ENCODE results near the gene TAAR1. TPM values are rescaled to one million over a fixed set of nuclear protein-coding genes. Genes with fewer than 3 reads are reported as not detected.
"Not testable (repeated sequence)": the region's sequence is repeated elsewhere in the genome, so short reads cannot be mapped to it uniquely, and the experiment has no call there.

Gene TAAR1
- total RNA-seq, 1 donor from 2014 or later: not detected

GRCh38 chr6:132684272-132684671 is 25.3 kb upstream of the TAAR1 start:
- Histone ChIP-seq H3K9me3 (replicated peaks) (peaks cover 11% of the 10 kb centered on the region), H3K4me3 (no peak overlapping the region), H3K4me1 (no peaks in the 10 kb centered on the region), H3K36me3 (no peaks in the 10 kb centered on the region), H3K27ac (replicated peaks) (no peak overlapping the region), H3K27me3 (ENCODE audit: low read depth) (no peaks in the 10 kb centered on the region)
- TF ChIP-seq CTCF (IDR thresholded peaks at IDR 0.05; ENCODE audit: borderline replicate concordance): no peak
- DNase-seq: no peak
- intact Hi-C loops (cut with micrococcal nuclease): no loop called here

- Histone ChIP-seq H3K9me3 (replicated peaks) (peaks cover 11% of the 10 kb centered on the region), H3K4me1 (no peaks in the 10 kb centered on the region), H3K27me3 (ENCODE audit: low read depth) (no peaks in the 10 kb centered on the region), H3K36me3 (no peaks in the 10 kb centered on the region), H3K27ac (replicated peaks) (no peak overlapping the region), H3K4me3 (no peak overlapping the region)
- DNase-seq: no peak
- no peak for TF ChIP-seq CTCF (IDR thresholded peaks at IDR 0.05; ENCODE audit: borderline replicate concordance)
- intact Hi-C loops (cut with micrococcal nuclease): no loop called here
Measured at GRCh38 chr6:132683543-132683942, 24.6 kb upstream of the TAAR1 start.

GRCh38 chr6:132679094-132679493 is 20.1 kb upstream of the TAAR1 start:
- H3K27ac ChIP-seq (replicated peaks); H3K27me3 ChIP-seq (ENCODE audit: low read depth); H3K4me1 ChIP-seq; DNase-seq; intact Hi-C loops (cut with micrococcal nuclease); H3K36me3 ChIP-seq; H3K4me3 ChIP-seq: not testable (repeated sequence)
- peaks cover 11% of the 10 kb centered on the region for H3K9me3 ChIP-seq (replicated peaks)

- H3K36me3 ChIP-seq: no peaks in the 10 kb centered on the region
- no peaks in the 10 kb centered on the region for H3K9me3 ChIP-seq (replicated peaks)
- intact Hi-C loops (cut with micrococcal nuclease): no loop called here
- TF ChIP-seq CTCF (IDR thresholded peaks at IDR 0.05; ENCODE audit: borderline replicate concordance): no peak
- no peak overlapping the region for H3K4me3 ChIP-seq
- no peak overlapping the region for H3K27ac ChIP-seq (replicated peaks)
- no peaks in the 10 kb centered on the region for H3K4me1 ChIP-seq
- DNase-seq: no peak
- H3K27me3 ChIP-seq (ENCODE audit: low read depth): no peaks in the 10 kb centered on the region
Measured at GRCh38 chr6:132675749-132676148, 16.8 kb upstream of the TAAR1 start.

- Histone ChIP-seq H3K4me3 (no peak overlapping the region), H3K9me3 (replicated peaks) (no peaks in the 10 kb centered on the region), H3K4me1 (peaks cover 1% of the 10 kb centered on the region), H3K27ac (replicated peaks) (no peak overlapping the region), H3K36me3 (no peaks in the 10 kb centered on the region), H3K27me3 (ENCODE audit: low read depth) (no peaks in the 10 kb centered on the region)
- no peak for DNase-seq
- no peak for TF ChIP-seq CTCF (IDR thresholded peaks at IDR 0.05; ENCODE audit: borderline replicate concordance)
- intact Hi-C loops (cut with micrococcal nuclease): no loop called here
Measured at GRCh38 chr6:132675002-132675401, 16.0 kb upstream of the TAAR1 start.

GRCh38 chr6:132673376-132674094 is 14.6 kb upstream of the TAAR1 start:
- no peaks in the 10 kb centered on the region for H3K36me3 ChIP-seq
- no peak for DNase-seq
- no peak overlapping the region for H3K4me3 ChIP-seq
- H3K4me1 ChIP-seq: peaks cover 4% of the 10 kb centered on the region
- intact Hi-C loops (cut with micrococcal nuclease): no loop called here
- H3K27ac ChIP-seq (replicated peaks): no peak overlapping the region
- no peaks in the 10 kb centered on the region for H3K27me3 ChIP-seq (ENCODE audit: low read depth)
- no peak for TF ChIP-seq CTCF (IDR thresholded peaks at IDR 0.05; ENCODE audit: borderline replicate concordance)
- H3K9me3 ChIP-seq (replicated peaks): no peaks in the 10 kb centered on the region
